Esophagus squamous epithelium (tissue), 5 donors: ENCODE data around the gene NAT9. TPM values are rescaled to one million over a fixed set of nuclear protein-coding genes. Genes with fewer than 3 reads are reported as not detected.

Experiments used
- DNase-seq: peaks from one replicate; lab custom pipeline; 2025; lab: John Stamatoyannopoulos, UW
- H3K27ac ChIP-seq, 4 donors: fragments of 200-600 bp; sonication (generic); one replicate each; pipeline ENCODE4 v1.5.1; 2016 to 2019; ENCODE audit warnings: mild to moderate bottlenecking in 1 of 4
- H3K27me3 ChIP-seq, 4 donors: fragments of 200-600 bp; sonication (generic); 1 replicate in 3 of 4; 2 replicates in 1 of 4; pipeline versions ENCODE4 v1.5.1 to v1.6.0; 2017 to 2021; ENCODE audit warnings: antibody characterized with exemption in 1 of 4
- H3K36me3 ChIP-seq, 3 donors: fragments of 200-600 bp; sonication (generic); one replicate each; pipeline ENCODE4 v1.5.1; 2016 to 2019
- H3K4me1 ChIP-seq, 3 donors: fragments of 200-600 bp; sonication (generic); one replicate each; pipeline ENCODE4 v1.5.1; 2017 to 2019
- H3K4me3 ChIP-seq, 4 donors: fragments of 200-600 bp; sonication (generic); 1 replicate in 3 of 4; 2 replicates in 1 of 4; pipeline ENCODE4 v1.5.1; 2016 to 2019; ENCODE audit warnings: mild to moderate bottlenecking in 2 of 4, moderate library complexity in 1 of 4
- H3K9me3 ChIP-seq, 3 donors: fragments of 200-600 bp; sonication (generic); one replicate each; pipeline ENCODE4 v1.5.1; 2016 to 2019
- CTCF ChIP-seq, 6 experiments: fragments of 450-650 bp in 4 of 6; fragments of 200-600 bp in 2 of 6; sonication (generic) in 2 of 6; IDR thresholded peaks; one replicate each; pipeline ENCODE4 v1.5.1; 2016 to 2019; ENCODE audit warnings: antibody characterized with exemption in 6 of 6, mild to moderate bottlenecking in 4 of 6, moderate library complexity in 4 of 6
- POLR2A ChIP-seq, 4 donors: fragments of 450-650 bp; IDR thresholded peaks; one replicate each; pipeline ENCODE4 v1.6.1; 2017; ENCODE audit warnings: antibody characterized with exemption in 4 of 4, mild to moderate bottlenecking in 4 of 4, moderate library complexity in 3 of 4
- WGBS, 2 donors: methylation state at CpG; one replicate each; pipeline ENCODE4 v1.1.5; 2018; 5-methylcytosine and 5-hydroxymethylcytosine counted together
- intact Hi-C: fragments of 100-400 bp; cut with DNase I; formaldehyde crosslinking; loops from one replicate; pipeline ENCODE4 v1.15.0; 2022
- total RNA-seq, 4 donors: library from RNA; depleted of rRNA; stranded (reverse); fragments of >200 nt; gene quantifications; one replicate each; pipeline ENCODE4 v1.1.0, GENCODE V29; 2016
- donor health status: DM: yes; HTN: yes; CAD: no.

NAT9 gene
- total RNA-seq, 4 donors from 2014 or later = 17.3 to 29.8 (median 24.5) TPM

GRCh38 chr17:74808714-74809430 lies 32.7 kb upstream of the NAT9 start:
- H3K4me1 ChIP-seq = peaks cover 0 to 3% (median 0%) of the 10 kb centered on the region in 3 donors
- 81 to 92% methylated on average over 9 to 10 of the region's 17 CpGs for WGBS, 2 donors

GRCh38 chr17:74807925-74808324 lies 31.8 kb upstream of the NAT9 start:
- no peaks in the 10 kb centered on the region for H3K9me3 ChIP-seq
- H3K4me3 ChIP-seq = no peak overlapping the region
- DNase-seq = no peak
- intact Hi-C loops = no loop called here
- TF ChIP-seq POLR2A (IDR thresholded peaks at IDR 0.05) (no peak), CTCF (IDR thresholded peaks at IDR 0.05) (no peak)
- H3K4me1 ChIP-seq = peaks cover 0 to 3% (median 0%) of the 10 kb centered on the region in 3 donors
- peaks cover 0 to 55% (median 0%) of the 10 kb centered on the region in 3 donors for H3K36me3 ChIP-seq
- H3K27me3 ChIP-seq = no peaks in the 10 kb centered on the region
- H3K27ac ChIP-seq = no peak overlapping the region
- WGBS, 2 donors = 57 to 100% methylated on average over 2 to 6 of the region's 6 CpGs

More at GRCh38 chr17:74808714-74809430, 32.7 kb upstream of the NAT9 start:
- no peak overlapping the region for H3K4me3 ChIP-seq
- peaks cover 0 to 53% (median 0%) of the 10 kb centered on the region in 3 donors for H3K36me3 ChIP-seq
- H3K9me3 ChIP-seq = no peaks in the 10 kb centered on the region
- H3K27ac ChIP-seq = no peak overlapping the region
- intact Hi-C loops = no loop called here
- DNase-seq = no peak
- TF ChIP-seq POLR2A (IDR thresholded peaks at IDR 0.05) (no peak), CTCF (IDR thresholded peaks at IDR 0.05) (no peak)
- H3K27me3 ChIP-seq = no peaks in the 10 kb centered on the region

- peaks cover 0 to 1% (median 0%) of the 10 kb centered on the region in 3 donors for H3K4me1 ChIP-seq
- WGBS, 2 donors = 84 to 94% methylated on average over 9 to 11 of the region's 13 CpGs
- H3K4me3 ChIP-seq = no peak overlapping the region
- no peaks in the 10 kb centered on the region for H3K9me3 ChIP-seq
- no peak for DNase-seq
- no peak overlapping the region for H3K27ac ChIP-seq
- H3K36me3 ChIP-seq = peaks cover 0 to 57% (median 0%) of the 10 kb centered on the region in 3 donors
- intact Hi-C loops = no loop called here
- no peaks in the 10 kb centered on the region for H3K27me3 ChIP-seq
- TF ChIP-seq POLR2A (IDR thresholded peaks at IDR 0.05) (no peak), CTCF (IDR thresholded peaks at IDR 0.05) (no peak)
Measured at GRCh38 chr17:74807441-74807840, 31.3 kb upstream of the NAT9 start.

GRCh38 chr17:74806334-74806733 lies 30.2 kb upstream of the NAT9 start:
- WGBS, 2 donors = 89 to 98% methylated on average over 6 to 10 of the region's 10 CpGs
- TF ChIP-seq POLR2A (IDR thresholded peaks at IDR 0.05) (no peak), CTCF (IDR thresholded peaks at IDR 0.05) (no peak)
- Histone ChIP-seq H3K27me3 (no peaks in the 10 kb centered on the region), H3K36me3 (peaks cover 0 to 67% (median 0%) of the 10 kb centered on the region in 3 donors), H3K27ac (no peak overlapping the region), H3K4me3 (no peak overlapping the region), H3K4me1 (no peaks in the 10 kb centered on the region), H3K9me3 (no peaks in the 10 kb centered on the region)
- DNase-seq = no peak
- intact Hi-C loops = no loop called here

- WGBS, 2 donors = 86% methylated on average over 14 of the region's 15 CpGs; no CpG with 5 or more reads in 1 of the 2 donors
- intact Hi-C loops = no loop called here
Measured at GRCh38 chr17:74805591-74805991, 29.4 kb upstream of the NAT9 start.

More at GRCh38 chr17:74805591-74805991, 29.4 kb upstream of the NAT9 start:
- Histone ChIP-seq H3K4me1 (no peaks in the 10 kb centered on the region), H3K27me3 (no peaks in the 10 kb centered on the region), H3K36me3 (peaks cover 0 to 74% (median 0%) of the 10 kb centered on the region in 3 donors), H3K27ac (no peak overlapping the region), H3K9me3 (no peaks in the 10 kb centered on the region), H3K4me3 (no peak overlapping the region)
- no peak for DNase-seq
- no peak for TF ChIP-seq POLR2A (IDR thresholded peaks at IDR 0.05)
- TF ChIP-seq CTCF (IDR thresholded peaks at IDR 0.05) = no peak
